Parathyroid adenoma (tissue), 2 donors: ENCODE measurements around the gene SPRY4.
"Not testable (repeated sequence)": the region's sequence is repeated elsewhere in the genome, so short reads cannot be mapped to it uniquely, and the experiment has no call there.

Experiments used
- H2AFZ ChIP-seq: fragments of 300-600 bp; sonication (generic); one replicate; pipeline ENCODE4 v1.7.0; 2017; ENCODE audit warnings: antibody characterized with exemption, mild to moderate bottlenecking
- H3K27ac ChIP-seq: fragments of 300-600 bp; sonication (generic); one replicate; pipeline ENCODE4 v1.7.0; 2017
- H3K27me3 ChIP-seq: fragments of 300-600 bp; sonication (generic); one replicate; pipeline ENCODE4 v1.7.0; 2017; ENCODE audit warnings: low read length; ENCODE audit not compliant: control insufficient read depth, insufficient read depth
- H3K36me3 ChIP-seq: fragments of 300-600 bp; sonication (generic); one replicate; pipeline ENCODE4 v1.7.0; 2017; ENCODE audit warnings: low read length; ENCODE audit not compliant: control insufficient read depth, insufficient read depth
- H3K4me1 ChIP-seq: fragments of 300-600 bp; sonication (generic); one replicate; pipeline ENCODE4 v1.7.0; 2017; ENCODE audit warnings: control low read depth
- H3K4me2 ChIP-seq: fragments of 300-600 bp; sonication (generic); one replicate; pipeline ENCODE4 v1.7.0; 2017; ENCODE audit warnings: low read length
- H3K4me3 ChIP-seq: fragments of 300-600 bp; sonication (generic); one replicate; pipeline ENCODE4 v1.7.0; 2017; ENCODE audit warnings: low read depth, low read length
- H3K79me2 ChIP-seq: fragments of 300-600 bp; sonication (generic); one replicate; pipeline ENCODE4 v1.7.0; 2017; ENCODE audit warnings: control low read depth
- H3K9ac ChIP-seq: fragments of 300-600 bp; sonication (generic); one replicate; pipeline ENCODE4 v1.7.0; 2017; ENCODE audit warnings: mild to moderate bottlenecking
- H3K9me3 ChIP-seq: fragments of 300-600 bp; sonication (generic); one replicate; pipeline ENCODE4 v1.7.0; 2017; ENCODE audit warnings: low read length; ENCODE audit not compliant: control insufficient read depth
- TF ChIP-seq, protein P1 (sequence below): fragments of 300-600 bp; sonication (generic); IDR thresholded peaks from one replicate; pipeline ENCODE4 v1.7.0; 2017; ENCODE audit warnings: antibody characterized with exemption, mild to moderate bottlenecking
- donor health status: primary hyperparathyroidism.

SPRY4 gene

DNA sequence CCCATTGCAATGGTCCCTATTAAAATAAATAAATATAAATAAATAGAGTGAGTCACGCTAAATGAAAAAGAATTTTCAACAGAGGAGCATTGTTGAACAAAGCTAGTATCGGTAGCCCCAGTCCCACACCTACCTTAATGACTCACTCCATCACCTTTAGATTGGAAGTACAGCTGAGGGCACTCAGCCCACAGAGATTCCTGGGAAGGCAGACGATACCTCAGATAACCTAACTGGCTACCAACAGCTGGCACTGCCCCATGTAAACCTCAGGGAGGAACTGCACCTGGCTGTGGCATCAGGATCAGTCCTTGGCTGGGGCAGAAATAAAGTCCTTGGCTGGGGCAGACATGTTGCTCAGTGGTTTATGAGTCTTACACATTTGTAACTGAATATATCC lies 49.3 kb downstream of the SPRY4 start:
- Histone ChIP-seq H2AFZ (no peak overlapping the region), H3K4me1 (no peaks in the 10 kb centered on the region), H3K4me2 (no peak overlapping the region), H3K79me2 (no peaks in the 10 kb centered on the region), H3K36me3 (no peaks in the 10 kb centered on the region), H3K27ac (no peak overlapping the region), H3K27me3 (no peaks in the 10 kb centered on the region), H3K9me3 (no peaks in the 10 kb centered on the region), H3K4me3 (no peak overlapping the region), H3K9ac (no peak overlapping the region)
- TF ChIP-seq, protein P1, sequence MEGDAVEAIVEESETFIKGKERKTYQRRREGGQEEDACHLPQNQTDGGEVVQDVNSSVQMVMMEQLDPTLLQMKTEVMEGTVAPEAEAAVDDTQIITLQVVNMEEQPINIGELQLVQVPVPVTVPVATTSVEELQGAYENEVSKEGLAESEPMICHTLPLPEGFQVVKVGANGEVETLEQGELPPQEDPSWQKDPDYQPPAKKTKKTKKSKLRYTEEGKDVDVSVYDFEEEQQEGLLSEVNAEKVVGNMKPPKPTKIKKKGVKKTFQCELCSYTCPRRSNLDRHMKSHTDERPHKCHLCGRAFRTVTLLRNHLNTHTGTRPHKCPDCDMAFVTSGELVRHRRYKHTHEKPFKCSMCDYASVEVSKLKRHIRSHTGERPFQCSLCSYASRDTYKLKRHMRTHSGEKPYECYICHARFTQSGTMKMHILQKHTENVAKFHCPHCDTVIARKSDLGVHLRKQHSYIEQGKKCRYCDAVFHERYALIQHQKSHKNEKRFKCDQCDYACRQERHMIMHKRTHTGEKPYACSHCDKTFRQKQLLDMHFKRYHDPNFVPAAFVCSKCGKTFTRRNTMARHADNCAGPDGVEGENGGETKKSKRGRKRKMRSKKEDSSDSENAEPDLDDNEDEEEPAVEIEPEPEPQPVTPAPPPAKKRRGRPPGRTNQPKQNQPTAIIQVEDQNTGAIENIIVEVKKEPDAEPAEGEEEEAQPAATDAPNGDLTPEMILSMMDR = no peak

DNA sequence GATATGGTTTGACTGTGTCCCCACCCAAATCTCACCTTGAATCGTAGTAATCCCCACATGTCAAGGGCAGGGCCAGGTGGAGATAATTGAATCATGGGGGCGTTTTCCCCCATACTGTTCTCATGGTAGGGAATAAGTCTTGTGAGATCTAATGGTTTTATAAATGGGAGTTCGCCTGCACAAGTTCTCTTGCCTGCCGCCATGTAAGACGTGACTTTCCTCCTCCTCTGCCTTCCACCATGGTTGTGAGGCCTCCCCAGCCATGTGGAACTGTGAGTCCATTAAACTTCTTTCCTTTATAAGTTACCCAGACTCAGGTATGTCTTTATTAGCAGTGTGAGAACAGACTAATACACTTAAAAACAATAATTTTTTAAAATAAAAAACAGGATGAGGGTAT lies 52.2 kb downstream of the SPRY4 start:
- H3K27ac ChIP-seq, H3K4me2 ChIP-seq, H3K4me1 ChIP-seq, H3K4me3 ChIP-seq, H3K27me3 ChIP-seq, H3K9ac ChIP-seq, H3K9me3 ChIP-seq, H3K79me2 ChIP-seq, H3K36me3 ChIP-seq, H2AFZ ChIP-seq: not testable (repeated sequence)

DNA sequence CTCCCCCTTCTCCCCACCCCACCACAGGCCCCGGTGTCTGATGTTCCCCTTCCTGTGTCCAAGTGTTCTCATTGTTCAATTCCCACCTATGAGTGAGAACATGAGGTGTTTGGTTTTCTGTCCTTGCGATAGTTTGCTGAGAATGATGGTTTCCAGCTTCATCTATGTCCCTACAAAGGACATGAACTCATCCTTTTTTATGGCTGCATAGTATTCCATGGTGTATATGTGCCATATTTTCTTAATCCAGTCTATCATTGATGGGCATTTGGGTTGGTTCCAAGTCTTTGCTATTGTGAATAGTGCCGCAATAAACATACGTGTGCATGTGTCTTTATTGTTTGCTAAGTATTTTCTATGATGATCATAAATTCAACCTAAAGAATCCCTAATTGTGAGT lies 60.7 kb downstream of the SPRY4 start:
- not testable (repeated sequence) for H3K9ac ChIP-seq, H3K4me2 ChIP-seq, H3K27ac ChIP-seq, H3K4me1 ChIP-seq, H3K9me3 ChIP-seq, H3K79me2 ChIP-seq, H3K27me3 ChIP-seq, H3K36me3 ChIP-seq, H2AFZ ChIP-seq, H3K4me3 ChIP-seq

DNA sequence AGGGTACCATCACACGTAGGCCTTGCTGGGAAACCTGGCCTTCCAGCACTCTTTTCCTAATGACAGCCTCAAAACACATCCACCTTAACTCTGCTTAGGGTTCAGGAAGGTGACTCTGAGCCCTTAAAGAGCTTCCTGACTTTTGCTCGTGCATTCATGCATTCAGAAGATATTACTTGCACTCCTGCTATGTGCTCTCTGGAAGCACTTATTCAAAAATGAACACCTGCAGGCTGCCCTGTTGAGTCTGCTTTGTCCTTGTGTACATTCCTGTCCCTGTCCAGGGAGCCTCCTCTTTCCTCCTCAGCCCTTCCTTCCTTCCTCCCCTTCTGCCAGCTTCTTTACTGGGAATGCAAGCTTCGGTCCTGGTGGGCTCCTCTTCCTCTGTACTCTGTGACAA lies 61.5 kb downstream of the SPRY4 start:
- H3K9ac ChIP-seq = no peak overlapping the region
- H3K4me1 ChIP-seq = no peaks in the 10 kb centered on the region
- H3K27ac ChIP-seq = no peak overlapping the region
- H3K27me3 ChIP-seq = no peaks in the 10 kb centered on the region
- no peaks in the 10 kb centered on the region for H3K79me2 ChIP-seq
- H3K9me3 ChIP-seq = no peaks in the 10 kb centered on the region
- H3K36me3 ChIP-seq = no peaks in the 10 kb centered on the region
- H3K4me3 ChIP-seq = no peak overlapping the region
- TF ChIP-seq, protein P1 = no peak
- no peak overlapping the region for H2AFZ ChIP-seq
- no peak overlapping the region for H3K4me2 ChIP-seq

DNA sequence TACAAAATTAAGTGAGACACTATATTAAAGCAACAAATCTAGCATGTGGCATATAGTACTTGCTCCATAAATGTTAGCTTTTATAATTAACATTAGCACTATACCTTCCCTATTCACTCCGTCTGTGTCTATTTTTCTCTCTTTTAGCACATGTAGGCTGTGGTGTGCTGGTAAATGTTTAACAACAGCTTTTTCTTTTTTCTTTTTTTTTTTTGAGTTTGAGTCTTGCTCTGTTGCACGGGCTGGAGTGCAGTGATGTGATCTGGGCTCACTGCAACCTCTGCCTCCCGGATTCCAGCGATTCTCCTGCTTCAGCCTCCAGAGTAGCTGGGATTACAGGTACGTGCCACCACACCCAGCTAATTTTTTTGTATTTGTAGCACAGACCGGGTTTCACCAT lies 62.1 kb downstream of the SPRY4 start:
- no peak overlapping the region for H3K9ac ChIP-seq
- H3K9me3 ChIP-seq = no peaks in the 10 kb centered on the region
- H3K79me2 ChIP-seq = no peaks in the 10 kb centered on the region
- H3K4me3 ChIP-seq = no peak overlapping the region
- no peaks in the 10 kb centered on the region for H3K36me3 ChIP-seq
- H3K4me1 ChIP-seq = no peaks in the 10 kb centered on the region
- H2AFZ ChIP-seq = no peak overlapping the region
- H3K4me2 ChIP-seq = no peak overlapping the region
- TF ChIP-seq, protein P1 = no peak
- H3K27ac ChIP-seq = no peak overlapping the region
- no peaks in the 10 kb centered on the region for H3K27me3 ChIP-seq
